Small intestine (tissue), 7 donors: ENCODE data around the gene HNRNPC. TPM values are rescaled to one million over a fixed set of nuclear protein-coding genes. Genes with fewer than 3 reads are reported as not detected.
A peak's percentile ranks its signal among the peaks of the same experiment; 100 is the strongest.

Source experiments
- DNase-seq, 2 donors: peaks; one replicate each; pipeline versions ENCODE4 v3.0.0 to v3.0.0-alpha.2; 2013
- FAIRE-seq: peaks from 2 replicates; lab custom pipeline; 2012; peaks lifted over from hg19 to GRCh38; lab: Jason Lieb, UNC
- H3K27ac ChIP-seq, 3 donors: one replicate each; pipeline ENCODE4 v1.5.1; 2013; ENCODE audit warnings: low read length in 2 of 3, mild to moderate bottlenecking in 2 of 3, control low read depth in 1 of 3, inconsistent platforms in 1 of 3, low read depth in 1 of 3, moderate library complexity in 1 of 3
- H3K27me3 ChIP-seq, 3 donors: one replicate each; pipeline ENCODE4 v1.6.1; 2013; ENCODE audit warnings: low read length in 3 of 3, inconsistent platforms in 1 of 3; ENCODE audit not compliant: control insufficient read depth in 3 of 3, insufficient read depth in 3 of 3
- H3K36me3 ChIP-seq, 3 donors: one replicate each; pipeline ENCODE4 v1.6.1; 2013; ENCODE audit warnings: low read length in 3 of 3, inconsistent platforms in 1 of 3, low read depth in 1 of 3, mild to moderate bottlenecking in 1 of 3, moderate library complexity in 1 of 3; ENCODE audit not compliant: control insufficient read depth in 3 of 3, insufficient read depth in 2 of 3
- H3K4me1 ChIP-seq, 3 donors: one replicate each; pipeline ENCODE4 v1.6.1; 2013; ENCODE audit warnings: low read length in 2 of 3, inconsistent platforms in 1 of 3, low read depth in 1 of 3, mild to moderate bottlenecking in 1 of 3, moderate library complexity in 1 of 3; ENCODE audit not compliant: control insufficient read depth in 3 of 3, insufficient read depth in 2 of 3
- H3K4me3 ChIP-seq, 3 donors: one replicate each; pipeline ENCODE4 v1.5.1; 2013; ENCODE audit warnings: low read length in 3 of 3, control low read depth in 1 of 3, inconsistent platforms in 1 of 3, low read depth in 1 of 3, mild to moderate bottlenecking in 1 of 3, moderate library complexity in 1 of 3
- H3K9me3 ChIP-seq, 2 donors: one replicate each; pipeline ENCODE4 v1.6.1; 2013; ENCODE audit warnings: low read depth in 1 of 2, low read length in 1 of 2; ENCODE audit not compliant: control insufficient read depth in 2 of 2, insufficient read depth in 1 of 2
- WGBS, 3 donors: extraction: QIAGEN DNeasy Blood & Tissue Kit; methylation state at CpG; one replicate each; pipeline ENCODE4 v1.1.7; 2013; 5-methylcytosine and 5-hydroxymethylcytosine counted together
- polyA plus RNA-seq, 4 donors: library from polyadenylated mRNA; stranded (reverse) in 3 of 4; unstranded in 1 of 4; fragments of 200-250 nt in 3 of 4; fragments of 120-200 nt in 1 of 4; gene quantifications; one replicate each; pipeline versions ENCODE4 v1.2.1 to v1.2.3, GENCODE V29; 2013
- donor health status: healthy with polysubstance abuse.
- donor health status: control.
- donor health status: control.
- donor health status: Bipolar disorder and iron deficiency.
- donor health status: healthy.

The HNRNPC gene
- polyA plus RNA-seq, 4 donors: 325 to 716 (median 510) TPM

DNA sequence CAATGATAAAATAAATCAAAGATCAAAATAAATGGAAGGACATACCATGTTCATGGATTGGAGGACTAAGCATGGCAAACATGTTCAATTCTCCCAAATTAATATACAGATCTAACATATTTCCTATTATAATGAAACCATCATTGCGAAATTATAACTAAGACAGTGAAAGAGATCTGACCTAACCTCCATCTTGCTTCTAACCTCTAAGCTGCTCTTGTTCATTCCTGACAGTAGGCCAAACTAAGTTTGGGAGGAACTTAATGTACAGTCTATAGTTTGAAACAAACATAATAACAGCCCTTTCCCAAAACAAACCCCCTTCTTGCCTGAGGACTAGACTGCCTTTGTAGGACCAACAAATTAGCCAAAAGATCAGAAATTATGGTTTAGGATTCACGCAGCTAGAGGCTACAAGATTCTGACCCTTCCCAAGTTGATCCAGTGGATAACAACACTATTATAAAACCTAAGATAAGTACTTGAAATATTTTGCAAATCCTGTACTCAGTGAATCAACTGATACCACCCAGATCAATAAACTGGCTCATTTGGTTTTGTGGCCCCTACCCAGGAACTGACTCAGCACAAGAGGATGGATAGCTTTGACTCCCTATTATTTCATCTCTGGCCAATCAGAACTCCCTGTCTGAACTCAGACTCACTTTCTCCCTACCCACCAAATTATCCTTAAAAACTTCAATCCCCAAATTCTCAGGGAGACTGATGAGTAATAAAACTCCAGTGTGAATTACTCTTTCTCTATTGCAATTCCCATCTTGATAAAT lies 71.6 kb downstream of the HNRNPC start:
- H3K27ac ChIP-seq: no peak overlapping the region
- no peaks in the 10 kb centered on the region for H3K27me3 ChIP-seq
- no peak for DNase-seq
- 82 to 88% (median 87%) methylated on average over 2 of the region's 2 CpGs for WGBS, 3 donors
- H3K36me3 ChIP-seq: no peaks in the 10 kb centered on the region
- peaks cover 0 to 12% of the 10 kb centered on the region in 2 donors for H3K9me3 ChIP-seq
- H3K4me3 ChIP-seq: no peak overlapping the region
- no peak for FAIRE-seq
- H3K4me1 ChIP-seq: no peaks in the 10 kb centered on the region

DNA sequence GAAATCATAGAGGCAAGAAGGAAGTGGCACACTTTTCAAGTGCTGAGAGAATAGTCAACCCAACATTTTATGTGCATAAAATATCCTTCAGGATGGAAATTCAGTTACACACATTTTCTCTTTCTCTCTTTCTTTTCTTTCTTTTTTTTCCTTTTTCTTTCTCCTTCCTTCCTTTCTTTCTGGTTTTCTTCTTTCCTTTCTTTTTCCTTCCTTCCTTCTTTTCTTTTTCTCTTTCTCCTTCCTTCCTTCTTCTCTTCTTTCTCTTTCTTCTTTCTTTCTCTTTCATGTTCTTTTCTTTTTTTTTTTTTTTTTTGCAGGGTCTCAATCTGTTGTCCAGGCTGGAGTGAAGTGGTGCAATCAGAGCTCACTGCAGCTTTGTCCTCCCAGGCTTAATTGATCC lies 74.6 kb downstream of the HNRNPC start:
- Histone ChIP-seq H3K4me3 (no peak overlapping the region), H3K27ac (no peak overlapping the region), H3K4me1 (no peaks in the 10 kb centered on the region), H3K9me3 (peaks cover 0 to 12% of the 10 kb centered on the region in 2 donors), H3K36me3 (no peaks in the 10 kb centered on the region), H3K27me3 (no peaks in the 10 kb centered on the region)
- FAIRE-seq: no peak
- no peak for DNase-seq

DNA sequence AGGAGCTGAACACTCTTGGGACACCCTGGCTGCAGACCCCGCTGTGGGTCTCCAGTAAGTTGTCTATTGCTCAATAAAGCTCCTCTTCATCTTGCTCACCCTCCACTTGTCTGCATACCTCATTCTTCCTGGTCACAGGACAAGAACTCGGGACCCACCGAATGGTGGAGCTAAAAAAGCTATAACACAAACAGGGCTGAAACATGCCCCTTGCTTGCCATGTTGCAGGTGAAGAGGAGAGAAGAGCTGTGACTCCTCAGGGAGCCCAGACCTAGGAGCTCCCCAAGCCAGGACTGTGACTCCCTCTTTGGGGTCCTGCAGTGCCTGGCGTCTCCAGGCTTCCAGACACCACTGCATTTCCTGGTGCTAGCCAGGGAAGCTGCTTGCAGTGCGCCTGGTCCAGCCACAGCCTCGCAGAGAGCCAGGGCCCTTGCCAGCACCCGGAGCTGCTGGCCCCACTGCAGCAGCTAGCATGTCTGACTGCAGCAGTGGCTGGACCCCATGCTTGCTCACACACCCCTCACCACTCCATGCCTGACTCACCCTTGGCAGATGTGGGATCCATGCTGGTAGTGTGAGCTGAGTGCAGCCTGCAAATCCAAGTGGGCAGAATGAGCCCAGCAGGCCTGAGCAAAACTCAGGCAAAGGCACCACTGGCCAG lies 76.2 kb downstream of the HNRNPC start:
- Histone ChIP-seq H3K9me3 (peaks cover 0 to 9% of the 10 kb centered on the region in 2 donors), H3K27ac (no peak overlapping the region), H3K36me3 (no peaks in the 10 kb centered on the region), H3K4me3 (no peak overlapping the region), H3K27me3 (no peaks in the 10 kb centered on the region), H3K4me1 (no peaks in the 10 kb centered on the region)
- no peak for DNase-seq
- 85 to 90% (median 88%) methylated on average over 5 to 7 of the region's 7 CpGs for WGBS, 3 donors
- no peak for FAIRE-seq

DNA sequence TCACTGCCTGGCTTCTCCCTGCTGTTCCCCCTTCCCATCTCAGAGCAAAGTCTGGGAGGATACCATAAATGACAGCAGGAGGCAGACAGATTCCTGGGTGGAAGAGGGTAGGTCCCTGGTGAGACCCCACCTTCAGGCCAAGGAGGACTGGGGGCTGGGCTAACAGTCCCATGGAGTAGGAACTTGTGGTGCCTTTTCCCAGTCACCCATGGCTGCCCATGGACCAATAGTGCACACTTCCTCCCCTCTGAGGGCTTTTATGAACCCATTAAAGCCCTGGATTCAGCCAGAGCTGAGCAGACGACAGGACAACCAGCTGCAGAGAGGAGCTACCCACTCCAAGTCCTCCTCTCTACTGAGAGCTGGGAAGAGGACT lies 76.8 kb downstream of the HNRNPC start:
- H3K9me3 ChIP-seq: peaks cover 0 to 4% of the 10 kb centered on the region in 2 donors
- no peak for FAIRE-seq
- no peaks in the 10 kb centered on the region for H3K4me1 ChIP-seq
- no peaks in the 10 kb centered on the region for H3K27me3 ChIP-seq
- peak overlapping the region in 2 of 3 donors; percentile 24 to 32 for H3K4me3 ChIP-seq
- H3K27ac ChIP-seq: no peak overlapping the region
- WGBS, 3 donors: 11 to 24% (median 11%) methylated on average over 1 of the region's 1 CpG
- DNase-seq: no peak
- H3K36me3 ChIP-seq: no peaks in the 10 kb centered on the region

DNA sequence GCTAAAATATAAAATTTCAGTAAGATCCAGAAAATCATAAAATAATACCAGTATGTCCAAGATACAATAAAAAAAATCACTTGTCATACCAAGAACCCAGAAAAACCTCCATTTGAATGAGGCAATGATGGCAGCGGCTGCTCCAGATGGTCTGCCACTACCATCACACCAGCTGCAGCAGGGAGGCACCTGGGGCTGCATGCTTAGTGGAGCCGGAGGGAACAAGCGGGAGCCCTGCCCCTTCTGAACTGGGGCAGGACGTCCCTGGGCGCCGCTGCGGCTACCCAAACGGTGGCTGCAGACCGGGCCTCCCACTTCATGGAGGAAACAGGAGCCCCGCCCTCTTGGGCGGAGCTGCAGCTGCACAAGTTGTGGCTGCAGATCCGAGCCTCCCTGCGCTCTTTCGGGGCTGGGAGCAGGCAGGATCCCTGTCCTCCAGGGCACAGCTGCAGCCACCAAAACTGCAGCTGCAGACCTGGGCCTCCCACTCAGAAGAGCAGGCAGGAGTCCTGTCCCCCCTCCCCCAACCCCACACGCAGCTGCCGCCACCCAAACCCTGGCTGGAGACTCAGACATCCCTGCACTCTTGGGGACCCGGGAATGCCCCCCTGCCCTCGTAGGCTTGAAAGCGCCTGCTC lies 77.3 kb downstream of the HNRNPC start:
- Histone ChIP-seq H3K4me3 (peak overlapping the region in 2 of 3 donors; percentile 24 to 32), H3K27ac (no peak overlapping the region), H3K4me1 (no peaks in the 10 kb centered on the region), H3K9me3 (peaks cover 0 to 3% of the 10 kb centered on the region in 2 donors), H3K27me3 (no peaks in the 10 kb centered on the region), H3K36me3 (no peaks in the 10 kb centered on the region)
- WGBS, 3 donors: 1 to 6% (median 6%) methylated on average over 19 of the region's 19 CpGs
- peak; percentile 74 to 76 for DNase-seq
- no peak for FAIRE-seq

DNA sequence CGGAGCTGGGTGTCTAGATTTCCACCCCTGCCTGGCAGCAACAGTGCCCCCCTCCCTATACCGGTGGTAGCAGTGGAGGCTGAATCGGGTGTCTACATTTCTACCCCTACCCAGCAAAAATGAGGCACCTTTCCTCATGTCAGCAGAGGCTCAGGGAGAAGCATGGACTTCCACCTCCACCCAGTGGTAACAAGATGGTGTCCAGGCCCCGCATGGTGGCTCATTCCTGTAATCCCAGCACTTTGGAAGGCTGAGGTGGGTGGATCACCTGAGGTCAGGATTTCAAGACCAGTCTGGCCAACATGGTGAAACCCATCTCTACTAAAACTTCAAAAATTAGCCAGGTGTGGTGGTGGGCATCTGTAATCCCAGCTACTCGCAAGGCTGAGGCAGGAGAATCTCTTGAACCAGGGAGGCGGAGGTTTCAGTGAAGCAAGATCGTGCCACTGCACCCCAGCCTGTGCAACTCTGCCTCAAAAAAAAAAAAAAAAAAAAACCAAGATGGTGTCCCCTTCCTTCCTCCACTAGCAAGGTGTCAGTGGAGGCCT lies 77.9 kb downstream of the HNRNPC start:
- Histone ChIP-seq H3K4me3 (peak overlapping the region in 1 of 3 donors; percentile 32), H3K9me3 (no peaks in the 10 kb centered on the region), H3K4me1 (no peaks in the 10 kb centered on the region), H3K27ac (no peak overlapping the region), H3K36me3 (no peaks in the 10 kb centered on the region), H3K27me3 (no peaks in the 10 kb centered on the region)
- 79 to 87% (median 84%) methylated on average over 7 of the region's 7 CpGs for WGBS, 3 donors
- DNase-seq (no peak), FAIRE-seq (no peak)

DNA sequence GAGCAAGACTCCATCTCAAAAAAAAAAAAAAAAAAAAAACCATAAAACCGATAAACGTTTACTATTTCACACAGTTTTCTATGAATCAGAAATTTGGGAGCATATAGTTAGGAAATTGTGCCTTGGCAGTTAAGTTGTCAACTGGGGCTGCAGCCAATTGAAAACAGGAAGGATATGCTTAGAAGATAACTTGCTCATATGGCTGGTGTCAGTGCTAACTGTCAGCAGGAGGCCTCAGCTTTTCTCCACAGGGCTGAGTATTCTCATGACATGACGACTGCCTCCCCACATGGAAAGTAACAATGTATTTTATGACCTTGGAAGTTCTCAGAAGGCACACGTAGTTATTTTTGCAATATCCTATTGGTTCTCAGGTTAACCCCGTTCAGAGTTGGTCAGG lies 83.8 kb downstream of the HNRNPC start:
- Histone ChIP-seq H3K9me3 (no peaks in the 10 kb centered on the region), H3K4me1 (no peaks in the 10 kb centered on the region), H3K27me3 (no peaks in the 10 kb centered on the region), H3K36me3 (no peaks in the 10 kb centered on the region), H3K4me3 (no peak overlapping the region), H3K27ac (no peak overlapping the region)
- 50 to 51% (median 51%) methylated on average over 5 of the region's 5 CpGs for WGBS, 3 donors
- DNase-seq (no peak), FAIRE-seq (no peak)

DNA sequence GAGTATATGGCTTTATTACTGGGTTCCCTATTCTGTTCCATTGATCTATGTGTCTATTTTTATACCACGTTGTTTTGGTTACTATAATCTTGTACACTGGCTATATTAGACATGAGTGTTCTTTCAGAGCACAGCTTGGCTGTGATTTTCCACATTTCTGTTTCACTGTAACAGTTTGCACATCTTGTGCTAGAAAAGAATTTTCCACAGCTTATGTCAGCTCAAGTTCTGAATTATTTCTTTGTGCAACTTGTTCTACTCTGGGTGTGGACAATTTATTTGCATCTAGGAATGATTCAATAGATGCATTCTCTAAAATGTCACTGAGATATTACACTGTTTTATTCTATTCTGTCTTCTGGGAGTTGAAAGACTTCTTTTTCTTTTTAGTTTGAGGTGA lies 85.0 kb downstream of the HNRNPC start:
- H3K4me1 ChIP-seq: no peaks in the 10 kb centered on the region
- 45 to 64% (median 53%) methylated on average over 1 of the region's 1 CpG for WGBS, 3 donors
- H3K27me3 ChIP-seq: no peaks in the 10 kb centered on the region
- H3K4me3 ChIP-seq: no peak overlapping the region
- H3K27ac ChIP-seq: no peak overlapping the region
- no peaks in the 10 kb centered on the region for H3K36me3 ChIP-seq
- FAIRE-seq: no peak
- no peaks in the 10 kb centered on the region for H3K9me3 ChIP-seq
- DNase-seq: no peak
